ENCODE results near the gene XPO6.
A peak's percentile ranks its signal among the peaks of the same experiment; 100 is the strongest.

Gene XPO6, protein sequence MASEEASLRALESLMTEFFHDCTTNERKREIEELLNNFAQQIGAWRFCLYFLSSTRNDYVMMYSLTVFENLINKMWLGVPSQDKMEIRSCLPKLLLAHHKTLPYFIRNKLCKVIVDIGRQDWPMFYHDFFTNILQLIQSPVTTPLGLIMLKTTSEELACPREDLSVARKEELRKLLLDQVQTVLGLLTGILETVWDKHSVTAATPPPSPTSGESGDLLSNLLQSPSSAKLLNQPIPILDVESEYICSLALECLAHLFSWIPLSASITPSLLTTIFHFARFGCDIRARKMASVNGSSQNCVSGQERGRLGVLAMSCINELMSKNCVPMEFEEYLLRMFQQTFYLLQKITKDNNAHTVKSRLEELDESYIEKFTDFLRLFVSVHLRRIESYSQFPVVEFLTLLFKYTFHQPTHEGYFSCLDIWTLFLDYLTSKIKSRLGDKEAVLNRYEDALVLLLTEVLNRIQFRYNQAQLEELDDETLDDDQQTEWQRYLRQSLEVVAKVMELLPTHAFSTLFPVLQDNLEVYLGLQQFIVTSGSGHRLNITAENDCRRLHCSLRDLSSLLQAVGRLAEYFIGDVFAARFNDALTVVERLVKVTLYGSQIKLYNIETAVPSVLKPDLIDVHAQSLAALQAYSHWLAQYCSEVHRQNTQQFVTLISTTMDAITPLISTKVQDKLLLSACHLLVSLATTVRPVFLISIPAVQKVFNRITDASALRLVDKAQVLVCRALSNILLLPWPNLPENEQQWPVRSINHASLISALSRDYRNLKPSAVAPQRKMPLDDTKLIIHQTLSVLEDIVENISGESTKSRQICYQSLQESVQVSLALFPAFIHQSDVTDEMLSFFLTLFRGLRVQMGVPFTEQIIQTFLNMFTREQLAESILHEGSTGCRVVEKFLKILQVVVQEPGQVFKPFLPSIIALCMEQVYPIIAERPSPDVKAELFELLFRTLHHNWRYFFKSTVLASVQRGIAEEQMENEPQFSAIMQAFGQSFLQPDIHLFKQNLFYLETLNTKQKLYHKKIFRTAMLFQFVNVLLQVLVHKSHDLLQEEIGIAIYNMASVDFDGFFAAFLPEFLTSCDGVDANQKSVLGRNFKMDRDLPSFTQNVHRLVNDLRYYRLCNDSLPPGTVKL

DNA sequence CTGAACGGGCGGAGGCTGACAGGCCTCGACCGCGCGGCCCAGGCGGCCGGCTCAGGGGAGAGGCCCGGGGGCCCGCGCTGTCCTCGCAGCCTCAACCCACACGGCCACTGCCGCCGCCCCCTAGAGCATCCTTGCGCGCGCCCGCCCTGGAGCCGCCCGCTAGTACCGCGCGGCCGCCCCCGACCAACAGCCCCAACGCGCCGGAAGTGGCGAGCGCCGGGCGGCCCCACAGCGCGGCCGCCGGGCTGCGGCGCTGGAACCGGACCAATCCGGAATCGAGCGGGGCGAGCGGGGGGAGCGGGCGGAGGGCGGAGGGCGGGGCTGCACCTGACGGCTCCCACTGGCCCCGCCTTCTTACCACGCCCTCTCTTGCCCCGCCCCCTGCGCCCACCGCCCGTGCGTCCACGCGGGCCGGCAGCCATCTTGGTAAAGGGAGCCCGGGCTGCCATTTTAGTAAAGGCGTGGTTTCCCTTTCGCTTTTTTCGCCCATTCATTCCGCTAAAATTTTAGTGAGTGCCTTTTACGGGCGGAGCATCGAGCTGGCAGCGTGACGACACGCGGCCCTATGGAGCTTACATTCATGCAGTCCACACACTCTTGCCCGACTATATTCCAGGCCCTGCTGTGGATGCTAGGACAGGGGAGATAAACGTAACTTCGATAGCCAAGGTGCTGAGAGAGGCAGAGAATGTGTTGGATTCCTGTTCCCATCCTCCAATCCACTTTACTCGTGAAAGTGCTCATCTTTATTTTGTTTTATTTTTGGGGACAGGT lies at the start of gene XPO6:
Gene XPO6 (minus strand): TSS at position 208 of the 774 bp plus-strand sequence. CDS start 597 bp downstream, outside the sequence.
- ChIA-PET CTCF (interaction anchor here (4.0 kb wide), 1 partner anchor 19 kb away, joined by 23 read pairs; no protein-coding TSS in a partner anchor), POLR2A (no interaction called here)
- DNase-seq (ENCODE audit: extremely low spot score), result peak; percentile 98
- TF ChIP-seq, protein P1, sequence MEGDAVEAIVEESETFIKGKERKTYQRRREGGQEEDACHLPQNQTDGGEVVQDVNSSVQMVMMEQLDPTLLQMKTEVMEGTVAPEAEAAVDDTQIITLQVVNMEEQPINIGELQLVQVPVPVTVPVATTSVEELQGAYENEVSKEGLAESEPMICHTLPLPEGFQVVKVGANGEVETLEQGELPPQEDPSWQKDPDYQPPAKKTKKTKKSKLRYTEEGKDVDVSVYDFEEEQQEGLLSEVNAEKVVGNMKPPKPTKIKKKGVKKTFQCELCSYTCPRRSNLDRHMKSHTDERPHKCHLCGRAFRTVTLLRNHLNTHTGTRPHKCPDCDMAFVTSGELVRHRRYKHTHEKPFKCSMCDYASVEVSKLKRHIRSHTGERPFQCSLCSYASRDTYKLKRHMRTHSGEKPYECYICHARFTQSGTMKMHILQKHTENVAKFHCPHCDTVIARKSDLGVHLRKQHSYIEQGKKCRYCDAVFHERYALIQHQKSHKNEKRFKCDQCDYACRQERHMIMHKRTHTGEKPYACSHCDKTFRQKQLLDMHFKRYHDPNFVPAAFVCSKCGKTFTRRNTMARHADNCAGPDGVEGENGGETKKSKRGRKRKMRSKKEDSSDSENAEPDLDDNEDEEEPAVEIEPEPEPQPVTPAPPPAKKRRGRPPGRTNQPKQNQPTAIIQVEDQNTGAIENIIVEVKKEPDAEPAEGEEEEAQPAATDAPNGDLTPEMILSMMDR (IDR thresholded peaks at IDR 0.05; ENCODE audit: control extremely low read depth, extremely low read depth, low read depth, missing control alignments), result no peak

DNA sequence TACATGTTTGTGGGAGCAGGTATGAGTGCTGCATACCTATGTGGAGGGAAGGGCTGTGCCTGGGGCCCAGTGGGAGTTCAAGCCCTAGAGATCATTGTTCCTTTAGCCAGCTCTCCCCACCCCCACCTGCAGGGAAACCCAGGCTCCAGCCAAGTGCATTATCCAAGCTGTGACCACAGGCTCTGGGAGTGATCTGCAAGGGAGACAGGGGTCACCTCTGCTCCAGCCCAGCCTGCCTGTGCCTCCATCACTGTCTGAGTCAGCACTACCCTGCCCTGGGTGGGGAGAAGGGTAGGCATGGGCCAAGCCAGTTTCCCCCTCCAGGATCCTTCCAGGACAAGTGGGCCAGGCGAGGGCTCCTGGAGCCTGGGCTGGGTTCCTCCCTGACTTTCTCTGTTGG lies 48.4 kb upstream of the XPO6 start:
- TF ChIP-seq, protein P1 (IDR thresholded peaks at IDR 0.05; ENCODE audit: control extremely low read depth, extremely low read depth, low read depth, missing control alignments), result no peak
- ChIA-PET CTCF (no interaction called here), POLR2A (no interaction called here)
- no peak for DNase-seq (ENCODE audit: extremely low spot score)

DNA sequence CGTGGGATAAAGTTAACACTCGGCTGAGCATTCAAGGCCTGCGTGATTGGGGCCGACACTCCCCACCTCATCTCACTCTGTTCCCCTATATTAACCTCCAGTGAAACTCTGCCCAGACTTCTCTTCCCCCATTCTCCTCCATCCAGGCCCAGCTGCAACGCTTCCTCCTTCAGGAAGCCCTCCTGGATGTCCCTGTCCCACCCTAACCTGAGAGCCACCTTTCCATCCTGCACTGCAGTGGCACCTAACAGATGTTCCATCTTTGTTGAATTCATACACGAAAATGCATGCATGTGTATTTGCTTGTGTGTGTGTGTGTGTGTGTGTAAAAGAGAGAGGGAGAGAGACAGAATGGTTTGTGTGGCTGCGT lies 48.0 kb upstream of the XPO6 start:
- no peak for DNase-seq (ENCODE audit: extremely low spot score)
- TF ChIP-seq, protein P1 (IDR thresholded peaks at IDR 0.05; ENCODE audit: control extremely low read depth, extremely low read depth, low read depth, missing control alignments), result no peak
- CTCF ChIA-PET, result no interaction called here
- POLR2A ChIA-PET, result no interaction called here

DNA sequence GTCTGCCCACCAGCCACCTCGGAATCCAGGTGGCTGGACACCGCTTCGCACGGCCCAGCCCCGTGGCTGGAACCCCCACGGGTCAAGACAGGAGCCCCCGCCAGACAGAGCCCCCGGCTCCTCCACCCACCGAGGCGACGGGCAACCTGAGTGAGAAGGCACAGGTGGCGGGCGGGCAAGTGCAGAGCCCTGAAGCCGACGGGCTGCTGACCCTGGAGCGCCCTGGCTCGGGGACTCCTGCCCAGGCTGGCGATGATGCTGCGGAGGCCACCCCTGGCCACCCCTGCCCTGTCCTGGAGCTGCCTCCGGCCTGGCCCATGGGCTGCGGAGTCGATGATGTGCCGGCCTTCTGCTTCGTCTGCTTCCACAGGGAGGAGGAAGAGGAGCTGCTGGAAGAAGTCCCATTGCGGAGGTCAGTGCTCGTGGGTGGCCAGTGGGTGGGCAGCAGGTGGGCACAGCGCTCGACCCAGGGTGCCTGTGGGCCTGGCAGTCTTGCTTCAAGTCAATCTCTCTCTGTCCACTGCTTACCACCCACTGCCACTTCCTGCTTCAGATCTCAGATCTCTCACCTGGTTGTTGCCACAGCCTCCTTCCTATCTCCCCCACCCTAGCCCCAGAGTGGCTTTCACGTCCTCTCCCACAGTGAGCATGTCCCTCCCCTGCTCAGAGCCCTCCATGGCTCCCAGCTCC lies 47.5 kb upstream of the XPO6 start:
- TF ChIP-seq, protein P1 (IDR thresholded peaks at IDR 0.05; ENCODE audit: control extremely low read depth, extremely low read depth, low read depth, missing control alignments), result no peak
- POLR2A ChIA-PET, result no interaction called here
- CTCF ChIA-PET, result no interaction called here
- no peak for DNase-seq (ENCODE audit: extremely low spot score)

DNA sequence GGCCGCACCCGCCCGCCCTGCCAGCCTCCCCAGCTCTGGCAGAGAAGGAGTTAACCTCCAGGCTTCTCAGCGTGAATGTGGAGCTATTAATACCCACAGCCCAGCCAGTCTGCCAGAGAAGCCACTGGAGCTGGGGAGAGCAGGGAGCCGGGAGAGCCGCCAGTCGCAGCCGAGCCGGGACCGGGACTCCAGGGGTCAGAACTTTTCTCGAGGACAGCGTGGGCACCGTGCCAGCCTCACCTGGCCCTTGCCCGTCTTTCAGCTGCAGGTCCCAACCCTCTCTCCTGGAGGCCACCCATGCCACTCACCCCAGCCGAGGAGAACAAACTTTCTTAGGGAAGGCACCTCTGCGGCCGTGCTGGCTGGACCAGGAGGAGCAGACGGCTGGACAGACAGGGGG lies 46.8 kb upstream of the XPO6 start:
- TF ChIP-seq, protein P1 (IDR thresholded peaks at IDR 0.05; ENCODE audit: control extremely low read depth, extremely low read depth, low read depth, missing control alignments), result no peak
- CTCF ChIA-PET, result no interaction called here
- POLR2A ChIA-PET, result no interaction called here
- DNase-seq (ENCODE audit: extremely low spot score), result no peak
